T-helper 1 cell (primary cell): ENCODE results near the gene DEPP1.

ENCODE experiments used
- DNase-seq, 5 donors: peaks; one replicate each; pipeline ENCODE4 v3.0.0-alpha.2; 2012 to 2020

The DEPP1 gene

GRCh38 chr10:44993226-44993921, 14.8 kb upstream of the DEPP1 start:
- no peak for DNase-seq

- no peak for DNase-seq
Observed at GRCh38 chr10:44992732-44993225, 14.2 kb upstream of the DEPP1 start.

DNA sequence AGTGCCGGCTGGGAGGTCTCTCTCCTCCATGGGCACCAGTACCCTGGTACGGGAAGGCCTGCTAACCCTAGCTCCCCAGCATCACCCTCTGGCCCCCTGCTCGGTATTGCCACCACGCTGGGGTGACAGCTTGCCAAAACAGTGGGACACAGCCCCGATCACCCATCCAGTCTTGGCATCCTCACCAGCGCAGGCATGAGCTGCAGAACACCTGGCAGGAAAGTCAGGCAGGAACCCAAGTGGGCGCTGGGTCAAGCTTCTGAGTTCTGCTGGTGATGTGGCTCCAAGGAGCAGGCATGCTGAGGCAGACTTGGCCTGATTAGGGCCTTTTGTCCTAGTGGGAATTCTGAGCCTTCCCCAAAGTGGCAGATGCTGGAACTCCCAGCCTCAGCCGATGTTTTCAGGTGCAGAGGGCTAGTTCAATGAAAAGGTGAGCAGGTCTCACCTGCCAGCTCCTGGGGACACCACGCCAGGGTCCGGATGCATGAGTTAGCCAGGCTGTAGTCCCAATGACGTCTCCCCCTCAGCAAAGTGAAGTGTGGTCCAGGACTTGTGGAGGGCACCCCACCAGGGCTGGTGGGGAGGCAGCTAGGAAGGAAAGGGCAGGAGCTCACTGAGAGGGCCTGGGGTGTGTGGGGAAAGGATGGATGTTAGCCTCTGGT, 13.6 kb upstream of the DEPP1 start:
- no peak for DNase-seq

- no peak for DNase-seq
Observed at GRCh38 chr10:44991571-44991970, 13.0 kb upstream of the DEPP1 start.

GRCh38 chr10:44990965-44991364, 12.4 kb upstream of the DEPP1 start:
- DNase-seq: no peak

DNA sequence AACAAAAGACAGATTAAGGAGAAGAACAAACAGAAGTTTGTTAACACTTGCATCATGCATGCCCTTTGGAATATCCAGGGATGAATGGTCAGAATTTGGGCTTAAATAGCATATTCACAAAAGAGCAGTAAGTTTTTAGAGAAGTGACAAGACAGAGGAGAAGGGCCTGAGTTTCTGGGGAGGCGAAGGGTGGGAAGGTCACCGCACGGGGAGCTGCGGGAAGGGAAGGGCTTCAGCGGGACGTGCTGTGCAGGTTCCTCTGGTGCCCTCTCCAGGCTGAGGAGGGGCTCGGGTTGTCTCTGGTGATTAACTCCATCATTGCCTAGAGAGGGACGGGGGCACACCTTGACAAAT, 11.7 kb upstream of the DEPP1 start:
- no peak for DNase-seq

- no peak for DNase-seq
Observed at GRCh38 chr10:44989597-44990301, 11.1 kb upstream of the DEPP1 start.

- DNase-seq: no peak
Observed at GRCh38 chr10:44988957-44989585, 10.5 kb upstream of the DEPP1 start.

DNA sequence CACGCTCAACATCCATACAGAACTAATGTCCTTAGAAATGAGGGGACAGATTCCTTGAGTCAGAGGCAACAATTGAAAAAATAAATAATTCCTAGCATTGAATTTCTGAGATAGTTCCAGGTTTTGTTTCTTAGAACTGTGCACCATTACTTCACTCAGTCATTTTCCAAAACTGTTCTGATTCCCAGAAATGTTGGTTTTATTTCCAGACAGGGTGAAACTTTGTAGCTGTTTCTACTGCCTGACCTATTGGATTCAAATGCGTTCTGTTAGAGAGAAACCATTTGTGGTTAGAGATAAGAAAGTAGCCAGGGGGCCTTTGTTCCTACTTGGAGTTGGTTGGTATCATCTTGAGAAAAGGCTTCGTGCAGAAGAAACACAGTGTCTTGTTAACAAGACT, 8.1 kb upstream of the DEPP1 start:
- no peak for DNase-seq

GRCh38 chr10:44986179-44986578, 7.6 kb upstream of the DEPP1 start:
- DNase-seq: no peak

GRCh38 chr10:44985175-44985681, 6.6 kb upstream of the DEPP1 start:
- no peak for DNase-seq

- no peak for DNase-seq
Observed at GRCh38 chr10:44984671-44985101, 6.1 kb upstream of the DEPP1 start.

DNA sequence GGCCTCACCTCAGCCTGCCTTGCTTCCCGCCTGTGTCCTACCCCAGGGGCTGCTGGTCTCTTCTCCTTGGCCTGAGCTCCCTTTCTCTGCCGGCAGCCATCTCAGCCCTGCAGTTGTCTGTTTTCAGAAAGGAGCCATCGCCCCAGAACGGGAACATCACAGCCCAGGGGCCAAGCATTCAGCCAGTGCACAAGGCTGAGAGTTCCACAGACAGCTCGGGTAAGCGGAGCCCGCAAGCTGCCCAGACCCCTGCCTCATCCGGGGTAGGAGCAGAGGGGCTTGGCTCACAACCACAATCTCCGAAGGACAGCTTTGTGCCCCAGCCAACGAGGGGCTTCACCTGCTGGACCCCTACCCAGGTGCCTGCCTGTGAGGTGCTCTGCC, 5.3 kb upstream of the DEPP1 start:
- no peak for DNase-seq

- DNase-seq: no peak
Observed at GRCh38 chr10:44983066-44983894, 4.7 kb upstream of the DEPP1 start.

DNA sequence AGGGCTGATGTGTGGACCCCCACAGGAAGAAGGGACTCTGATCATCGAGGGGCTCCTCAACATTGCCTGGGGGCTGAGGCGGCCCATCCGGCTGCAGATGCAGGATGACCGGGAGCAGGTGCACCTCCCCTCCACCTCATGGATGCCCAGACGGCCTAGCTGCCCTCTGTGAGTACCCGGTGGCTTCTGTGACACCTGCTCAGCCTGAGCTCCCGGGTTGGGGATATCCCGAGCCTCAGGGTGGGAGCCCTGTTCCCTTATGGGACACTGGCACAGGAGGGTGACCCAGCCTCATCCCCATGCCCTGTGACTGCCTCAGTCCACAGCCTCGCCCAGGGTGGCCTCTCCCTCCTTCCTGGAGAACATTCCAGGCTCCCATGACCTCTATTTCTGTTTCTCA, 3.9 kb upstream of the DEPP1 start:
- DNase-seq: no peak

GRCh38 chr10:44982114-44982460, 3.5 kb upstream of the DEPP1 start:
- DNase-seq: no peak

- peak in 1 of 5 donors; percentile 19 for DNase-seq
Observed at GRCh38 chr10:44981172-44982113, 2.8 kb upstream of the DEPP1 start.

DNA sequence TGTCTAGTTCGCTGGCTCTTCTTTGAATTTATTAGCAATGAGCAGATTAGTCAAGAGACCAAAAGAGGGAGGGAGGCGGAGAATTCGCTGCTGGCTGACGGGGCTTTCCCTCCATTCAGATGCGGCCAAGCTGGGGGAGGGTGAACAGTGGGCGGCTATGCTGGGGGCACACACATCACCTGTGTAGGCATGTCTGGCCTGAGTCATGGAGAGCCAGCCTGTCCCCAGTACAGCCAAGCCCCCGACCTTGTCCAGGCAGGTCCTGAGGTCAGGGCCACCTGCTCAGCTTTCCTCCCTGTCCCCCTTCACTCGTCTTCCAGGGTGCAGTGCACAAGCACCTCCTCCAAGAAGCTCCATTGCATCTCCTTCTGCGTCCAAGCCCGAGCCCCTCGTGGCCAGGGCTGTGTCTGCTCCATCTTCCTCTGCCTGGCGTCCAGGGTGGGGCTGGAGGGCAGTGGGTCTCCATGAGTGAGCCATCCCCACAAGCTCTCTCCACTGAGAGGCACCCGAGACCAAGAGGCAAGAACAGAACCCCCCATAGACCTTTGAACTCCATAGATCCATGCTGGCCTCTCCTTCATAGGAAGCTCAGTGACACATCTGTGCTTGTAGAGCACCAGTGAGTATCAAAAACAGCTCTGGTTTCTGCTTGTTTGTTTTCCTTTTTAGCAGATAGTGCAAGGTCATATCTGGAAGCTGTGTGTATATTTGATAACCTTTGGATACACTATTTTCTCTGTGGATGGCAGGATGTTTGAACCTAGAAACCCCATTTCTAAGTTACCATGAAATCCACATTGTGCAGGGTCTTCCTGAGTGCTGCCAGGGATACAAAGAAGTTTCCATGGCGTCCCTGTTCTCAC, 1.9 kb upstream of the DEPP1 start:
- no peak for DNase-seq

DNA sequence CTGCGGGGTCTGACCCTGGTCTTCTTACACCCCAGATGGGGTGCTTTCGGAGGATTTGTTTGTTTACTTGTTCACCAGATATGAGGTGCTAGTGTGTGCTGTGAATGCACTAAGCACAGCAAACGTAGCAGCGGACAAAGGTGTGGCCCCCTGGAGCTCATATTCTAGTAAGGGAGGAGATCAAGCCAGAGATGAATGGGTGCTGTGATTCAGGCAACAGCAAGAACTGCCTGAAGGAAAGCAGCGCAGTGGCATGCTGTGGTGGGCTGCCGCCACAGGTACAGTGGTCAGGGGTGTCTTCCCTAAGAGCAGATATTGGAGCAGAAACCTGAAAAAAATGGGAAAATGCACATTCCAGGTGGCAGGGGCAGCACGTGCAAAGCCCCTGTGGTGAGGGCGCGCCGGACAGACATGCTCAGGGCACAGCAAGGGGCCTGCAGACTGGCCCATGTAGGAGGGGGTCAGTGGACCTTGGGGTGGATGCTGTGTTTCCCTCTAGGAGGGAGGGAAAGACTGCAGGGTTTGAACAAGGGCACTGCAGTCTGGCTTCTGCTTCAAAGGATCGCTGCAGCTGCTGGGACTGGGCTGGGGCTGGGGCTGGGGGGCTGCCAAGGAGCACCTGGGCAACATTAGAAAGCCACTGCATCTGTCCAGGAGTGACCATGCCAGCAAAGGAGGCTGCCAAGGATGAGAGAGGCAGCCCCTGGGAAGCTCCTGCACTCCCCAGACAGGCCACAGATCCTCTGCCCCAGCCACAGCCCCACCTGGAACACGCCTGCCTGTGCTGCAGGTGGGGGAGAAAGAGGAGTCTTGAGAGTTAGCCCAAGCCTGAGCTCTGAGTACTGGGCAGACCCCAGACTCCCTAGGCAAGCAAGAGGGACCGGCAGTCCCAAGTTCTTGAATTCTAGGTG, 927 bp upstream of the DEPP1 start:
- no peak for DNase-seq
